AG04449 (cell line): ENCODE results near the gene NAT9.

Experiments
- CTCF ChIA-PET: fragments of 350-600 bp; formaldehyde crosslinking; extraction: SDS; loops from one replicate; lab custom pipeline; 2021; ENCODE audit warnings: antibody characterized with exemption; lab: Yijun Ruan, JAX
- POLR2A ChIA-PET: fragments of 400-600, 350-600 bp; formaldehyde crosslinking; extraction: SDS; loops from one replicate; lab custom pipeline; 2020; ENCODE audit warnings: antibody characterized with exemption, inconsistent platforms; lab: Yijun Ruan, JAX
- DNase-seq: peaks from one replicate; pipeline ENCODE4 v3.0.0-alpha.2; 2010; ENCODE audit warnings: low read depth, low spot score
- H3K4me3 ChIP-seq: 2 replicates; pipeline ENCODE4 v1.5.1; 2011; ENCODE audit warnings: low read depth, mild to moderate bottlenecking, control low read depth, low read length
- TF ChIP-seq, protein P1 (sequence below): IDR thresholded peaks from one replicate; pipeline ENCODE4 v1.5.1; 2011; ENCODE audit warnings: mild to moderate bottlenecking, moderate library complexity, low read length, control low read depth, inconsistent platforms; ENCODE audit not compliant: insufficient read depth; ENCODE audit errors: missing control alignments

The NAT9 gene

DNA sequence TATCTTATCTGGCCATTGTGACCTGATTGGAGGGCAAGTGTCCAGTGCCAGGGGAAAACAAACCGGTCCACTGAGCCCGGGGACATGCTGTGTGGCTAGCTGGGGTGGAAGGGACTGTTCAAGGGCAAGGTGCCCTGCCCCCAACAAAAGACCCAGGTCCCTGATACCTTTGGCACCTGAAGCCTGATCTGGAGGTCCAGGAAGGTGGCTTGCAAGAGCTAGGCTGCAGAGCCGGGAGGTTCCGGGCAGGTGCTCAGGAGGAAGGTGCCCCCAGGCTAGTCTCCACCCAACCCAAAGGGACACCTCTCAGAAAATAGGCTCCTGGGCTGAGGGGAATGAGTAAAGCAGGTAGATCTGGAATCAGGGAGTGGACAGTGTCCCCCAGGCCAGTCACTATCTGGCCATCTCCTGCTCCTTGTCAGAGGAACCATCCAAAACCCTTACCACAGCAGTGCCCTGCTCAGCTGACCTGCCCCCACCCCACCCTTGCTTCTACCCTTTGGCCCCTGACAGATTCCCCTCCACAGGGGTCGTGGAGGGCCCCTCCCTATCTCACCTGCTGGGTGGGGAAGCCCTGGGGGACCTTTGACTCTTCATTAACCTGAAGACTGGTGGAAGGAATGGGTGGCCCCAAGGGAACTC lies 6.2 kb downstream of the NAT9 start:
- ChIA-PET POLR2A (interaction anchor here (1.2 kb wide), 1 partner anchor 25 kb away, joined by 5 read pairs; no protein-coding TSS in a partner anchor), CTCF (interaction anchor here (1.0 to 10.6 kb wide), 12 partner anchors 9 to 113 kb away, joined by 3 to 150 read pairs (median 11); no protein-coding TSS in a partner anchor)
- H3K4me3 ChIP-seq: no peak overlapping the region
- no peak for DNase-seq
- TF ChIP-seq, protein P1, sequence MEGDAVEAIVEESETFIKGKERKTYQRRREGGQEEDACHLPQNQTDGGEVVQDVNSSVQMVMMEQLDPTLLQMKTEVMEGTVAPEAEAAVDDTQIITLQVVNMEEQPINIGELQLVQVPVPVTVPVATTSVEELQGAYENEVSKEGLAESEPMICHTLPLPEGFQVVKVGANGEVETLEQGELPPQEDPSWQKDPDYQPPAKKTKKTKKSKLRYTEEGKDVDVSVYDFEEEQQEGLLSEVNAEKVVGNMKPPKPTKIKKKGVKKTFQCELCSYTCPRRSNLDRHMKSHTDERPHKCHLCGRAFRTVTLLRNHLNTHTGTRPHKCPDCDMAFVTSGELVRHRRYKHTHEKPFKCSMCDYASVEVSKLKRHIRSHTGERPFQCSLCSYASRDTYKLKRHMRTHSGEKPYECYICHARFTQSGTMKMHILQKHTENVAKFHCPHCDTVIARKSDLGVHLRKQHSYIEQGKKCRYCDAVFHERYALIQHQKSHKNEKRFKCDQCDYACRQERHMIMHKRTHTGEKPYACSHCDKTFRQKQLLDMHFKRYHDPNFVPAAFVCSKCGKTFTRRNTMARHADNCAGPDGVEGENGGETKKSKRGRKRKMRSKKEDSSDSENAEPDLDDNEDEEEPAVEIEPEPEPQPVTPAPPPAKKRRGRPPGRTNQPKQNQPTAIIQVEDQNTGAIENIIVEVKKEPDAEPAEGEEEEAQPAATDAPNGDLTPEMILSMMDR: no peak

- ChIA-PET POLR2A (no interaction called here), CTCF (interaction anchor here (1.0 to 9.0 kb wide), 10 partner anchors 8 to 112 kb away, joined by 3 to 150 read pairs (median 11); no protein-coding TSS in a partner anchor)
- TF ChIP-seq, protein P1: no peak
- H3K4me3 ChIP-seq: no peak overlapping the region
- DNase-seq: no peak
Observed at GRCh38 chr17:74769266-74769855, 6.8 kb downstream of the NAT9 start.

GRCh38 chr17:74768763-74769114 lies 7.4 kb downstream of the NAT9 start:
- no peak for DNase-seq
- ChIA-PET POLR2A (interaction anchor here (1.4 kb wide), 1 partner anchor 8 kb away, joined by 4 read pairs; the partner anchor contains the start of gene NAT9), CTCF (interaction anchor here (1.2 to 9.0 kb wide), 8 partner anchors 8 to 30 kb away, joined by 3 to 150 read pairs (median 7); no protein-coding TSS in a partner anchor)
- TF ChIP-seq, protein P1: no peak
- H3K4me3 ChIP-seq: no peak overlapping the region

- CTCF ChIA-PET: interaction anchor here (1.3 to 2.3 kb wide), 5 partner anchors 11 to 97 kb away, joined by 3 to 7 read pairs (median 4); no protein-coding TSS in a partner anchor
Observed at GRCh38 chr17:74768069-74768762, 7.9 kb downstream of the NAT9 start.

GRCh38 chr17:74767111-74767516 lies 9.0 kb downstream of the NAT9 start:
- POLR2A ChIA-PET: interaction anchor here (0.8 to 1.3 kb wide), 2 partner anchors 10 to 17 kb away, joined by 3 to 4 read pairs; no protein-coding TSS in a partner anchor
- H3K4me3 ChIP-seq: no peak overlapping the region
- DNase-seq: no peak
- TF ChIP-seq, protein P1: no peak
- CTCF ChIA-PET: interaction anchor here (1.3 to 2.3 kb wide), 4 partner anchors 10 to 98 kb away, joined by 4 to 7 read pairs (median 4); no protein-coding TSS in a partner anchor

More at GRCh38 chr17:74768069-74768762, 7.9 kb downstream of the NAT9 start:
- DNase-seq: no peak
- POLR2A ChIA-PET: interaction anchor here (1.4 kb wide), 1 partner anchor 8 kb away, joined by 4 read pairs; the partner anchor contains the start of gene NAT9
- H3K4me3 ChIP-seq: no peak overlapping the region
- TF ChIP-seq, protein P1: no peak
